ENCODE data around the gene MTFP1.
A peak's percentile ranks its signal among the peaks of the same experiment; 100 is the strongest.
"Not testable (repeated sequence)": the region's sequence is repeated elsewhere in the genome, so short reads cannot be mapped to it uniquely, and the experiment has no call there.

MTFP1 gene

DNA sequence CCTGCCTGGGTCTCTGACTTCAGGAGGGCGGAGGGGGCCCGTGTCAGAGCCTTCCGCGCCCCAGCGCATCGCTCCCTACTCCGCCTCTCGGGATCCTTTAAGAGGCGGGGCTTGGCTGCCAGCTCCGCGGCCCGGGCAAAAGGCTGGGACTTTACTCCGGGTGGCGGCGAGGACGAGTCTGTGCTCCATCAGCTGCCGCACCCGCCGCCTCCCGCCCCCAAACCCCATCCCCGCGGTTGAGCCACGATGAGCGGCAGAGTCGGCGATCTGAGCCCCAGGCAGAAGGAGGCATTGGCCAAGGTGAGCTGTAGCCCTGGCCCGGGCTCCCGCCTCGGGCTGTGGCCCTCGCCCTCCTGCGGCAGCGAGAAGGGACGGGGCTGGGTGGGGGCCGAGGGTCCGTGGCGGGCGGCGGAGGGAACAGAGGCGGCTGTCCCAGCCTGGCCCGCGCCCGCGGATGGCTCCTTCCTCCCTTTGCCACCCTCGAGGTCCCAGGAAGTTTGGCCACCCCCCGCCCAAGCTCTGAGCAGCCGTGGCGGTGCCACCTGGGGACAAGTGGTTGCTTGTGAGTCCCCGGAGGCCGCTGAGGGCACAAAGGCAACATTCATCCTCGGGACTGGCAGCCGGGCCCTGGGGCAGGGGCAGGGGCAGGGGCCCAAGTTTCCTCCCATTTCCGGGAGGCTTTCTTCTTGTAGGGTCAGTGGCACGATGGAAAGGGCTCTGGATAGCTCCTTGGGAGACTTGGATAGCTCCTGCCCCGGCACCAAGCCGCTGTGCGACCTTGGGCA lies 28.5 kb upstream of the MTFP1 start, which contains the start of gene SEC14L2:
SEC14L2 (plus strand) TSS at position 148 of the 785 bp plus-strand sequence; CDS start at position 247, 99 bp downstream.
- DNase-seq (ENCODE audit: low read depth), result no peak
- TF ChIP-seq, protein P1, sequence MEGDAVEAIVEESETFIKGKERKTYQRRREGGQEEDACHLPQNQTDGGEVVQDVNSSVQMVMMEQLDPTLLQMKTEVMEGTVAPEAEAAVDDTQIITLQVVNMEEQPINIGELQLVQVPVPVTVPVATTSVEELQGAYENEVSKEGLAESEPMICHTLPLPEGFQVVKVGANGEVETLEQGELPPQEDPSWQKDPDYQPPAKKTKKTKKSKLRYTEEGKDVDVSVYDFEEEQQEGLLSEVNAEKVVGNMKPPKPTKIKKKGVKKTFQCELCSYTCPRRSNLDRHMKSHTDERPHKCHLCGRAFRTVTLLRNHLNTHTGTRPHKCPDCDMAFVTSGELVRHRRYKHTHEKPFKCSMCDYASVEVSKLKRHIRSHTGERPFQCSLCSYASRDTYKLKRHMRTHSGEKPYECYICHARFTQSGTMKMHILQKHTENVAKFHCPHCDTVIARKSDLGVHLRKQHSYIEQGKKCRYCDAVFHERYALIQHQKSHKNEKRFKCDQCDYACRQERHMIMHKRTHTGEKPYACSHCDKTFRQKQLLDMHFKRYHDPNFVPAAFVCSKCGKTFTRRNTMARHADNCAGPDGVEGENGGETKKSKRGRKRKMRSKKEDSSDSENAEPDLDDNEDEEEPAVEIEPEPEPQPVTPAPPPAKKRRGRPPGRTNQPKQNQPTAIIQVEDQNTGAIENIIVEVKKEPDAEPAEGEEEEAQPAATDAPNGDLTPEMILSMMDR (IDR thresholded peaks at IDR 0.05; ENCODE audit: low read depth, low read length, missing control alignments), result no peak
- in situ Hi-C loops (cut with HindIII; ENCODE audit: low sequenced_read_pairs), result no loop called here
- peak within 1 kb of the TSS; percentile 70 for H3K4me3 ChIP-seq (ENCODE audit: low read depth, low read length)

GRCh38 chr22:30397656-30398635 lies 27.6 kb upstream of the MTFP1 start:
- TF ChIP-seq, protein P1 (IDR thresholded peaks at IDR 0.05; ENCODE audit: low read depth, low read length, missing control alignments), result no peak
- in situ Hi-C loops (cut with HindIII; ENCODE audit: low sequenced_read_pairs), result no loop called here
- peak overlapping the region; percentile 70 for H3K4me3 ChIP-seq (ENCODE audit: low read depth, low read length)
- DNase-seq (ENCODE audit: low read depth), result no peak

GRCh38 chr22:30398685-30399680 lies 26.6 kb upstream of the MTFP1 start:
- DNase-seq (ENCODE audit: low read depth), result no peak
- in situ Hi-C loops (cut with HindIII; ENCODE audit: low sequenced_read_pairs), result no loop called here
- peak overlapping the region; percentile 70 for H3K4me3 ChIP-seq (ENCODE audit: low read depth, low read length)

GRCh38 chr22:30399718-30400117 lies 25.9 kb upstream of the MTFP1 start:
- in situ Hi-C loops (cut with HindIII; ENCODE audit: low sequenced_read_pairs), result no loop called here
- no peak overlapping the region for H3K4me3 ChIP-seq (ENCODE audit: low read depth, low read length)
- TF ChIP-seq, protein P1 (IDR thresholded peaks at IDR 0.05; ENCODE audit: low read depth, low read length, missing control alignments), result no peak
- DNase-seq (ENCODE audit: low read depth), result no peak

More at GRCh38 chr22:30398685-30399680, 26.6 kb upstream of the MTFP1 start:
- TF ChIP-seq, protein P1 (IDR thresholded peaks at IDR 0.05; ENCODE audit: low read depth, low read length, missing control alignments), result no peak

GRCh38 chr22:30400159-30400558 lies 25.4 kb upstream of the MTFP1 start:
- H3K4me3 ChIP-seq (ENCODE audit: low read depth, low read length), result no peak overlapping the region
- in situ Hi-C loops (cut with HindIII; ENCODE audit: low sequenced_read_pairs), result no loop called here
- TF ChIP-seq, protein P1 (IDR thresholded peaks at IDR 0.05; ENCODE audit: low read depth, low read length, missing control alignments), result no peak
- DNase-seq (ENCODE audit: low read depth), result no peak

GRCh38 chr22:30401024-30401423 lies 24.5 kb upstream of the MTFP1 start:
- H3K4me3 ChIP-seq (ENCODE audit: low read depth, low read length); in situ Hi-C loops (cut with HindIII; ENCODE audit: low sequenced_read_pairs); DNase-seq (ENCODE audit: low read depth): not testable (repeated sequence)

All from astrocyte of the cerebellum (primary cell).